Keratinocyte (primary cell): ENCODE measurements around the gene MBTPS2. TPM values are rescaled to one million over a fixed set of nuclear protein-coding genes. Genes with fewer than 3 reads are reported as not detected.

Experiments
- DNase-seq: peaks from one replicate; pipeline ENCODE4 v3.0.0-alpha.2; 2011; ENCODE audit warnings: low read depth, missing footprints, low spot score
- FAIRE-seq: peaks from 2 replicates; lab custom pipeline; 2011; peaks lifted over from hg19 to GRCh38; lab: Jason Lieb, UNC
- H2AFZ ChIP-seq: 2 replicates; pipeline ENCODE4 v1.6.0; 2012; ENCODE audit warnings: low read length, control low read depth, inconsistent platforms; ENCODE audit not compliant: control insufficient read depth
- H3K27ac ChIP-seq: 2 replicates; pipeline ENCODE4 v1.5.1; 2011; ENCODE audit warnings: low read length; ENCODE audit not compliant: control insufficient read depth, insufficient read depth
- H3K27me3 ChIP-seq: 3 replicates; pipeline ENCODE4 v1.6.0; 2011; ENCODE audit warnings: low read length; ENCODE audit not compliant: control insufficient read depth, insufficient read depth; ENCODE audit errors: extremely low read depth
- H3K36me3 ChIP-seq, 2 experiments: 2 replicates in 1 of 2; 3 replicates in 1 of 2; pipeline ENCODE4 v1.5.1; 2011; ENCODE audit warnings: low read length in 2 of 2, mild to moderate bottlenecking in 1 of 2; ENCODE audit not compliant: control insufficient read depth in 2 of 2, insufficient read depth in 2 of 2; ENCODE audit errors: extremely low read depth in 1 of 2
- H3K4me1 ChIP-seq: 3 replicates; pipeline ENCODE4 v1.5.1; 2011; ENCODE audit warnings: low read length; ENCODE audit not compliant: control insufficient read depth, insufficient read depth; ENCODE audit errors: extremely low read depth
- H3K4me2 ChIP-seq: 3 replicates; pipeline ENCODE4 v1.6.0; 2011; ENCODE audit warnings: low read depth, low read length; ENCODE audit not compliant: control insufficient read depth, insufficient read depth; ENCODE audit errors: extremely low read depth
- H3K4me3 ChIP-seq, 3 experiments: fragments of 200-600 bp in 1 of 3; sonication (generic) in 1 of 3; 2 replicates in 2 of 3; 3 replicates in 1 of 3; pipeline ENCODE4 v1.5.1; 2011 to 2016; ENCODE audit warnings: low read length in 3 of 3, mild to moderate bottlenecking in 3 of 3, control low read depth in 2 of 3, inconsistent platforms in 1 of 3, low read depth in 1 of 3, mixed read lengths in 1 of 3, mixed run types in 1 of 3, moderate library complexity in 1 of 3; ENCODE audit not compliant: control insufficient read depth in 2 of 3, insufficient read depth in 2 of 3; ENCODE audit errors: extremely low read depth in 1 of 3
- H3K79me2 ChIP-seq: 2 replicates; pipeline ENCODE4 v1.6.0; 2012; ENCODE audit warnings: low read length; ENCODE audit not compliant: control insufficient read depth, insufficient read depth
- H3K9ac ChIP-seq: 3 replicates; pipeline ENCODE4 v1.6.0; 2011; ENCODE audit warnings: low read length; ENCODE audit not compliant: control insufficient read depth, insufficient read depth; ENCODE audit errors: extremely low read depth
- H3K9me1 ChIP-seq: 3 replicates; pipeline ENCODE4 v1.6.0; 2011; ENCODE audit warnings: low read length; ENCODE audit not compliant: control insufficient read depth, insufficient read depth; ENCODE audit errors: extremely low read depth
- H3K9me3 ChIP-seq: 2 replicates; pipeline ENCODE4 v1.5.1; 2012; ENCODE audit warnings: low read depth, low read length; ENCODE audit not compliant: control insufficient read depth
- H4K20me1 ChIP-seq: 3 replicates; pipeline ENCODE4 v1.6.0; 2011; ENCODE audit warnings: low read length; ENCODE audit not compliant: control insufficient read depth, insufficient read depth; ENCODE audit errors: extremely low read depth
- CTCF ChIP-seq, 3 experiments: IDR thresholded peaks in 1 of 3; conservative IDR thresholded peaks in 1 of 3; optimal IDR thresholded peaks in 1 of 3; 2 replicates in 2 of 3; 3 replicates in 1 of 3; pipeline versions ENCODE3 to v1.5.1; 2011; ENCODE audit warnings: low read length in 3 of 3, mild to moderate bottlenecking in 3 of 3, moderate library complexity in 2 of 3, control low read depth in 1 of 3, inconsistent platforms in 1 of 3; ENCODE audit not compliant: insufficient read depth in 2 of 3; ENCODE audit errors: extremely low read depth in 1 of 3
- EZH2 ChIP-seq: IDR thresholded peaks from one replicate; pipeline ENCODE4 v1.6.1; 2012; ENCODE audit warnings: inconsistent platforms, mild to moderate bottlenecking, low read length, moderate library complexity
- dilution Hi-C: fragments of 300-500 bp; cut with MboI; formaldehyde crosslinking; loops from one replicate; pipeline ENCODE4 v1.7.0; 2020; ENCODE audit warnings: low sequenced_read_pairs; ENCODE audit not compliant: extremely low pct_ligation_motif_present
- polyA plus RNA-seq, 5 experiments: library from polyadenylated mRNA; depleted of rRNA in 3 of 5; stranded (reverse) in 3 of 5; stranded (forward) in 1 of 5; unstranded in 1 of 5; fragments of >200 nt; gene quantifications; 1 replicate in 1 of 5; 2 replicates in 3 of 5; 3 replicates in 1 of 5; pipeline versions ENCODE4 v1.2.1 to v1.2.3, GENCODE V29; 2011 to 2012; ENCODE audit warnings: missing spikeins in 2 of 5, low read depth in 1 of 5, low replicate concordance in 1 of 5

The MBTPS2 gene
- polyA plus RNA-seq, 1 donor (not counting 4 experiments of a cell fraction or from before 2014, with no cell fraction given) = 15.7 TPM

GRCh38 chrX:21806691-21807090, 32.7 kb upstream of the MBTPS2 start:
- Histone ChIP-seq H3K36me3 (no peaks in the 10 kb centered on the region), H3K4me1 (no peaks in the 10 kb centered on the region), H3K4me3 (no peak overlapping the region), H3K27me3 (no peaks in the 10 kb centered on the region), H3K9me1 (no peaks in the 10 kb centered on the region), H3K9ac (no peak overlapping the region), H3K4me2 (no peak overlapping the region), H2AFZ (no peak overlapping the region), H3K27ac (no peak overlapping the region), H3K79me2 (no peaks in the 10 kb centered on the region), H3K9me3 (no peaks in the 10 kb centered on the region), H4K20me1 (no peaks in the 10 kb centered on the region)
- DNase-seq (no peak), FAIRE-seq (no peak)
- dilution Hi-C loops = no loop called here
- TF ChIP-seq EZH2 (no peak), CTCF (optimal IDR thresholded peaks at IDR 0.05 in 1 of 3, IDR thresholded peaks at IDR 0.05 in 1 of 3, conservative IDR thresholded peaks at IDR 0.05 in 1 of 3; ENCODE audit: extremely low read depth in 1 of 3, insufficient read depth in 2 of 3, low read length in 3 of 3) (no peak)

DNA sequence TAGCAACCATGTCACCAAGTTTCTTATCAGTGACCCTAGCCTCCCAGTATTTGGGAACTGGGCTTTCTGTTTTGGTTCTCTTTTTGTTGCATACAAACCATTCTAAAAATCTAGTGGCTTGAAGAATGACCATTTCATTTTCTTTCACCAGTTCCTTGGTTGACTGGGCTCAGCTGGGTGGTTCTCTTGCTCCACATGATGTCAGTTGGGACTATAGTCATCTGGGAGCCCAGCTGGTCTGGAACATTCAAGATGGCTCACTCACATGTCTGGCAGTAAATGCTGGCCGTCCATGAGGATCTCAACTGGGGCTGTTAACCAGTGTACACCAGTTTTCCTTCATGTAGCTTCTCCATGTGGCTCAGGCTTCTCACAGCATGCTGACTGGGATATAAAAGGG, 27.6 kb upstream of the MBTPS2 start:
- Histone ChIP-seq H3K9ac (no peak overlapping the region), H3K79me2 (no peaks in the 10 kb centered on the region), H3K9me3 (no peaks in the 10 kb centered on the region), H3K36me3 (no peaks in the 10 kb centered on the region), H3K9me1 (no peaks in the 10 kb centered on the region), H4K20me1 (no peaks in the 10 kb centered on the region), H3K4me2 (no peak overlapping the region), H3K4me1 (no peaks in the 10 kb centered on the region), H3K4me3 (no peak overlapping the region), H3K27me3 (no peaks in the 10 kb centered on the region), H2AFZ (no peak overlapping the region), H3K27ac (no peak overlapping the region)
- DNase-seq = no peak
- dilution Hi-C loops = no loop called here
- no peak for FAIRE-seq
- no peak for TF ChIP-seq EZH2
- TF ChIP-seq CTCF (optimal IDR thresholded peaks at IDR 0.05 in 1 of 3, IDR thresholded peaks at IDR 0.05 in 1 of 3, conservative IDR thresholded peaks at IDR 0.05 in 1 of 3; ENCODE audit: extremely low read depth in 1 of 3, insufficient read depth in 2 of 3, low read length in 3 of 3) = no peak
